Vagina (tissue), 2 donors: ENCODE results near the gene TUBA1B.

Source experiments
- POLR2A ChIP-seq, 2 donors: fragments of 450-650 bp; IDR thresholded peaks; one replicate each; pipeline ENCODE4 v1.6.1; 2017; ENCODE audit warnings: antibody characterized with exemption in 2 of 2, mild to moderate bottlenecking in 2 of 2, moderate library complexity in 2 of 2
- POLR2AphosphoS5 ChIP-seq, 2 donors: sonication (generic); formaldehyde crosslinking; IDR thresholded peaks; one replicate each; pipeline ENCODE4 v1.9.0; 2017; ENCODE audit warnings: antibody characterized with exemption in 2 of 2, mild to moderate bottlenecking in 2 of 2, low read depth in 1 of 2; ENCODE audit not compliant: insufficient read depth in 1 of 2
- TF ChIP-seq, protein P1 (sequence below), 3 experiments: fragments of 450-650 bp in 2 of 3; fragments of 200-600 bp in 1 of 3; sonication (generic) in 1 of 3; IDR thresholded peaks; one replicate each; pipeline ENCODE4 v1.5.1; 2017 to 2019; ENCODE audit warnings: antibody characterized with exemption in 3 of 3, mild to moderate bottlenecking in 2 of 3, moderate library complexity in 2 of 3

DNA sequence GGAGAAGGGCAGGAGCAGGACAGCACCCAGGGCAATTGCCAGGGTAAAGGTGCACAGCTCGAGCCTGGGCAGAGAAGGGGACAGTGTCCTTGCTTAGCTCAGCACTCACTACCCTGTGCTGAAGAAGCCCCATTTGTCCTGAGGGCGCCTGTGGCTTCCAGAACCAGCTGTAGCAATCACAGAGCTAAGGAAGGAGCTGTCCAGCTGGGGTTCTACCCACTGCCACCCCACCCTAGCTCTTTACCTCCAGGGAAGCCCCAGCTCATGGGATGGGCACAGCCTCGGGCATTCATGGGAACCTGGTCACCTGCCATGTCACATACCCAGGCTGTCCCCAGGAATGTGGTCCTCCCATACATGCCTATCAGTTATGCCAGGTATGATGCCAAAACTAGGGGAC lies 26.4 kb downstream of the TUBA1B start:
- TF ChIP-seq POLR2A (IDR thresholded peaks at IDR 0.05) (no peak), POLR2AphosphoS5 (IDR thresholded peaks at IDR 0.05; ENCODE audit: insufficient read depth in 1 of 2, low read depth in 1 of 2) (no peak)
- TF ChIP-seq, protein P1, sequence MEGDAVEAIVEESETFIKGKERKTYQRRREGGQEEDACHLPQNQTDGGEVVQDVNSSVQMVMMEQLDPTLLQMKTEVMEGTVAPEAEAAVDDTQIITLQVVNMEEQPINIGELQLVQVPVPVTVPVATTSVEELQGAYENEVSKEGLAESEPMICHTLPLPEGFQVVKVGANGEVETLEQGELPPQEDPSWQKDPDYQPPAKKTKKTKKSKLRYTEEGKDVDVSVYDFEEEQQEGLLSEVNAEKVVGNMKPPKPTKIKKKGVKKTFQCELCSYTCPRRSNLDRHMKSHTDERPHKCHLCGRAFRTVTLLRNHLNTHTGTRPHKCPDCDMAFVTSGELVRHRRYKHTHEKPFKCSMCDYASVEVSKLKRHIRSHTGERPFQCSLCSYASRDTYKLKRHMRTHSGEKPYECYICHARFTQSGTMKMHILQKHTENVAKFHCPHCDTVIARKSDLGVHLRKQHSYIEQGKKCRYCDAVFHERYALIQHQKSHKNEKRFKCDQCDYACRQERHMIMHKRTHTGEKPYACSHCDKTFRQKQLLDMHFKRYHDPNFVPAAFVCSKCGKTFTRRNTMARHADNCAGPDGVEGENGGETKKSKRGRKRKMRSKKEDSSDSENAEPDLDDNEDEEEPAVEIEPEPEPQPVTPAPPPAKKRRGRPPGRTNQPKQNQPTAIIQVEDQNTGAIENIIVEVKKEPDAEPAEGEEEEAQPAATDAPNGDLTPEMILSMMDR (IDR thresholded peaks at IDR 0.05), result no peak
